Camera-type eye (tissue), 1 donor: ENCODE data around the gene EPHB1. TPM values are rescaled to one million over a fixed set of nuclear protein-coding genes. Genes with fewer than 3 reads are reported as not detected.

Experiments
- total RNA-seq: library from RNA; depleted of rRNA; stranded (reverse); fragments of >200 nt; gene quantifications from one replicate; pipeline ENCODE4 v1.2.3, GENCODE V29; 2014

EPHB1 gene
- 8.7 TPM for total RNA-seq

GRCh38 chr3:134794950-134795745 lies at the start of gene EPHB1:
Gene EPHB1, plus strand, starts transcription at chr3:134795260.

Other genes starting within 250 kb of the EPHB1 start
- gene KY, start 144.2 kb upstream of the EPHB1 start, total RNA-seq, result 13.8 TPM